MCF 10A (cell line): Measurements from ENCODE around the gene HOXA3. TPM values are rescaled to one million over a fixed set of nuclear protein-coding genes. Genes with fewer than 3 reads are reported as not detected.

ENCODE experiments used
- BruUV-seq: library from RNA; stranded (reverse); fragments of 400-500 nt; replicated peaks from 2 replicates; lab custom pipeline; 2021; lab: Mats Ljungman, UMichigan
- CTCF ChIA-PET: fragments of 300-600 bp; sonication (Branson Sonifier 250); formaldehyde crosslinking; extraction: SDS; loops from one replicate; lab custom pipeline; 2021; ENCODE audit warnings: antibody characterized with exemption, inconsistent platforms; lab: Yijun Ruan, JAX
- POLR2A ChIA-PET: fragments of 300-600, 350-650 bp; sonication (Branson Sonifier 250); formaldehyde crosslinking; extraction: SDS; loops from one replicate; lab custom pipeline; 2020; ENCODE audit warnings: antibody characterized with exemption, inconsistent platforms; lab: Yijun Ruan, JAX
- DNase-seq: peaks from one replicate; pipeline ENCODE4 v3.0.0-alpha.2; 2018; ENCODE audit not compliant: unreplicated experiment
- H3K27ac Mint-ChIP-seq: one replicate; pipeline ENCODE4 v1.8.0; 2022; ENCODE audit warnings: mild to moderate bottlenecking, low read depth, mixed read lengths; ENCODE audit not compliant: unreplicated experiment
- H3K27me3 Mint-ChIP-seq: one replicate; pipeline ENCODE4 v1.8.0; 2022; ENCODE audit warnings: mixed read lengths; ENCODE audit not compliant: insufficient read depth, unreplicated experiment
- H3K36me3 Mint-ChIP-seq: one replicate; pipeline ENCODE4 v1.8.0; 2022; ENCODE audit warnings: mild to moderate bottlenecking, moderate library complexity, mixed read lengths; ENCODE audit not compliant: insufficient read depth, unreplicated experiment
- H3K4me1 Mint-ChIP-seq: one replicate; pipeline ENCODE4 v1.8.0; 2022; ENCODE audit warnings: mixed read lengths; ENCODE audit not compliant: insufficient read depth, unreplicated experiment
- H3K4me3 Mint-ChIP-seq: one replicate; pipeline ENCODE4 v1.8.0; 2022; ENCODE audit warnings: mild to moderate bottlenecking, moderate library complexity, mixed read lengths; ENCODE audit not compliant: unreplicated experiment
- H3K9me3 Mint-ChIP-seq: one replicate; pipeline ENCODE4 v1.8.0; 2022; ENCODE audit warnings: mixed read lengths; ENCODE audit not compliant: unreplicated experiment
- intact Hi-C: fragments of 100-400 bp; cut with micrococcal nuclease; formaldehyde crosslinking; loops from 2 replicates; pipeline ENCODE4 v1.14.1; 2022
- total RNA-seq: library from RNA; stranded (reverse); gene quantifications from 2 replicates; pipeline ENCODE4 v1.2.3, GENCODE V29; 2022
- TF ChIP-seq, protein P1 (sequence below): fragments of 200-600 bp; IDR thresholded peaks from one replicate; pipeline ENCODE4 v1.8.0; 2022; ENCODE audit warnings: antibody characterized with exemption, mild to moderate bottlenecking; ENCODE audit not compliant: unreplicated experiment

HOXA3 gene
- total RNA-seq, 1 experiment from 2014 or later: 8.2 TPM

DNA sequence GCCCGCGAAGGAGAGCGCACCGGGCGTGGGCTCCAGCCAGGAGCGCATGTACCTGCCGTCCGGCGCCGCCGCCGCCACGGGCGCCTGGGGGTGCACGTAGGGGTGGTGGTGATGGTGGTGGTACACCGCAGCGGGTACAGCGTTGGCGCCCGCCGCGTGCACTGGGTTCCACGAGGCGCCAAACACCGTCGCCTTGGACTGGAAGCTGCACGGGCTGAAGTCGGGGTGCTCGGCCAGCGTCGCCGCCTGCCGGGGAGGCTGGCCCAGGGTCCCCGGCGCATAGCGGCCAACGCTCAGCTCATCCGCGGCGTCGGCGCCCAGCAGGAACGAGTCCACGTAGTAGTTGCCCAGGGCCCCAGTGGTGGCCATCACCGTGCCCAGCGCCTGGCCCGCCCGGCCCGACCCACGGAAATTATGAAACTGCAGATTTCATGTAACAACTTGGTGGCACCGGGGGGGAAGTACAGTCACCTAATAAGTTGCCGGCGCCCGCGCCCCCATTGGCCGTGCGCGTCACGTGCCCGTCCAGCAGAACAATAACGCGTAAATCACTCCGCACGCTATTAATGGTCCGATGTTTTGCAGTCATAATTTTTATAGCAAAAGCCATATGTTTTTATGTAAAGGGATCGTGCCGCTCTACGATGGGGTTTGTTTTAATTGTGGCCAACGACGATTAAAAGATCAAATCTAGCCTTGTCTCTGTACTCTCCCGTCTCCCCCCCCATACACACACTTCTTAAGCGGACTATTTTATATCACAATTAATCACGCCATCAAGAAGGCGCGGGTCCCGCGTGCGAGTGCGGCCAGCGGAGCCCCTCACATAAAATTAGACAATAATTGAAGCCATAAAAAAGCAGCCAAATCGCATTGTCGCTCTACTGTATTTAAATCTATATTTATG, 13.0 kb upstream of the HOXA3 start, which contains the start of gene HOXA9:
Gene HOXA9, minus strand, starts transcription at position 449 of the 907 bp plus-strand sequence. Its CDS starts 80 bp downstream, at position 369.
- peak within 1 kb of the TSS; percentile 72 for H3K27ac Mint-ChIP-seq
- H3K27me3 Mint-ChIP-seq: no peaks in the 10 kb centered on the region
- peak within 1 kb of the TSS; percentile 84 for H3K4me3 Mint-ChIP-seq
- BruUV-seq: no TSS peak
- TF ChIP-seq, protein P1, sequence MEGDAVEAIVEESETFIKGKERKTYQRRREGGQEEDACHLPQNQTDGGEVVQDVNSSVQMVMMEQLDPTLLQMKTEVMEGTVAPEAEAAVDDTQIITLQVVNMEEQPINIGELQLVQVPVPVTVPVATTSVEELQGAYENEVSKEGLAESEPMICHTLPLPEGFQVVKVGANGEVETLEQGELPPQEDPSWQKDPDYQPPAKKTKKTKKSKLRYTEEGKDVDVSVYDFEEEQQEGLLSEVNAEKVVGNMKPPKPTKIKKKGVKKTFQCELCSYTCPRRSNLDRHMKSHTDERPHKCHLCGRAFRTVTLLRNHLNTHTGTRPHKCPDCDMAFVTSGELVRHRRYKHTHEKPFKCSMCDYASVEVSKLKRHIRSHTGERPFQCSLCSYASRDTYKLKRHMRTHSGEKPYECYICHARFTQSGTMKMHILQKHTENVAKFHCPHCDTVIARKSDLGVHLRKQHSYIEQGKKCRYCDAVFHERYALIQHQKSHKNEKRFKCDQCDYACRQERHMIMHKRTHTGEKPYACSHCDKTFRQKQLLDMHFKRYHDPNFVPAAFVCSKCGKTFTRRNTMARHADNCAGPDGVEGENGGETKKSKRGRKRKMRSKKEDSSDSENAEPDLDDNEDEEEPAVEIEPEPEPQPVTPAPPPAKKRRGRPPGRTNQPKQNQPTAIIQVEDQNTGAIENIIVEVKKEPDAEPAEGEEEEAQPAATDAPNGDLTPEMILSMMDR: no peak
- CTCF ChIA-PET: interaction anchor here (0.7 to 1.6 kb wide), 4 partner anchors 15 to 493 kb away, joined by 3 to 7 read pairs (median 4); partner anchors contain the start of gene HOXA5
- peaks cover 8% of the 10 kb centered on the region for H3K4me1 Mint-ChIP-seq
- H3K9me3 Mint-ChIP-seq: no peaks in the 10 kb centered on the region
- H3K36me3 Mint-ChIP-seq: peaks cover 8% of the 10 kb centered on the region
- peak; percentile 82 for DNase-seq
- POLR2A ChIA-PET: interaction anchor here (0.6 to 5.1 kb wide), 7 partner anchors 14 to 486 kb away, joined by 3 to 49 read pairs (median 3); partner anchors contain the start of gene HOXA5
- intact Hi-C loops: no loop called here

DNA sequence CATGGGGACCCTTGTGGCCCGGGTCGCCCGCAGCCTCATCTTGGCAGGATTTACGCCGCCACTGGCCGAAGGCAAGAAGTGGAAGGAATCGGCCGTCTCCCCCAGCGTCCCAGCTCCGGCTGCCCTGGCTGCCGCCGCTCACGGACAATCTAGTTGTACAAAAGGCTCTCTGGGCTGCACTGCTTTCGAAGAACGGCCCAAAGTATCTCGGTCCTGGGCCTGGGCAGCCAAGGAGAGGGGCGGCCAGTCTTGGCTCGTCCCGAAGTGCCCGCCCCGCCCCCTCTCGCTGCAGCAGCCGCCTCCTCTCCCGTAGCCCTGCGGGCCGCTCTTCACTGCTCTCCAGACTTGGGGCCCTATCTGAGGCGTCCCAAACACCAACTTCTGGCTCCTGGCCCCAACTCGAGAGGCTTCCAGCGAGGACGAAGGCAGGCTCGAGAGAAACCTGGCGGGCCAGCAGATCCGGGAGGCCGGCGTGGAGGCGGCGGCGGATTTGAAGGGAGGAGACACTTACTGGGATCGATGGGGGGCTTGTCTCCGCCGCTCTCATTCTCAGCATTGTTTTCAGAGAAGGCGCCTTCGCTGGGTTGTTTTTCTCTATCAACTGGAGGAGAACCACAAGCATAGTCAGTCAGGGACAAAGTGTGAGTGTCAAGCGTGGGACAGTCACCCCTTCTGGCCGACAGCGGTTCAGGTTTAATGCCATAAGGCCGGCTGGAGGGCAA, 12.1 kb upstream of the HOXA3 start:
- CTCF ChIA-PET: interaction anchor here (0.7 kb wide), 2 partner anchors 64 to 310 kb away, joined by 3 read pairs; no protein-coding TSS in a partner anchor
- no peaks in the 10 kb centered on the region for H3K27me3 Mint-ChIP-seq

DNA sequence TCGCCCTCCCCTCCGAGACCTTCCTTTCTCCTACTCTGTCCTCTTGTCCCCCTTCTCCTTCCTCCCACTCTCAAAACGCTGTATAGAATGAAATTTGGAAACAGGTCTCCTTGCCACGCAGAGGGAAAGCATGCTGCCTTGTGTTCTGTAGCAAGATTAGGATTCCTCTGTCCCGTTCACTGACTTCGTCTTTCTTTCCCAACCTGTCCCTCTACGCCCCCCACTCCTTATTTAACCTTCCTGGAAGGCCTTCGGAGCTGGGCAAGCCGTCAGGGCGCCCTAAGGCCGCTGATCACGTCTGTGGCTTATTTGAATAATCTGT, 11.6 kb upstream of the HOXA3 start:
- POLR2A ChIA-PET: interaction anchor here (0.6 to 5.1 kb wide), 11 partner anchors 8 to 590 kb away, joined by 3 to 65 read pairs (median 18); partner anchors contain the start of genes HOXA5, HOXA6 and TAX1BP1
- CTCF ChIA-PET: interaction anchor here (0.7 kb wide), 2 partner anchors 64 to 309 kb away, joined by 3 read pairs; no protein-coding TSS in a partner anchor
- TF ChIP-seq, protein P1: no peak
- Mint-ChIP-seq H3K4me1 (peaks cover 12% of the 10 kb centered on the region), H3K27me3 (no peaks in the 10 kb centered on the region), H3K27ac (peak overlapping the region; percentile 72), H3K36me3 (peaks cover 15% of the 10 kb centered on the region), H3K4me3 (peak overlapping the region; percentile 84), H3K9me3 (no peaks in the 10 kb centered on the region)
- DNase-seq: no peak
- intact Hi-C loops: no loop called here
- no TSS peak for BruUV-seq

More for the DNA sequence above, 12.1 kb upstream of the HOXA3 start:
- H3K9me3 Mint-ChIP-seq: no peaks in the 10 kb centered on the region
- H3K4me3 Mint-ChIP-seq: peak overlapping the region; percentile 84
- H3K27ac Mint-ChIP-seq: peak overlapping the region; percentile 72
- peaks cover 13% of the 10 kb centered on the region for H3K36me3 Mint-ChIP-seq
- peaks cover 13% of the 10 kb centered on the region for H3K4me1 Mint-ChIP-seq
- no TSS peak for BruUV-seq
- TF ChIP-seq, protein P1: no peak
- POLR2A ChIA-PET: interaction anchor here (0.6 to 5.1 kb wide), 12 partner anchors 7 to 590 kb away, joined by 3 to 65 read pairs (median 12); partner anchors contain the start of genes HOXA5, HOXA6 and TAX1BP1
- DNase-seq: peak; percentile 61
- intact Hi-C loops: no loop called here
